Progenitor cell of endocrine pancreas (in vitro differentiated cells): ENCODE data around the gene BBS7. TPM values are rescaled to one million over a fixed set of nuclear protein-coding genes. Genes with fewer than 3 reads are reported as not detected.

Source experiments
- DNase-seq: peaks from one replicate; pipeline ENCODE4 v3.0.0; 2021; ENCODE audit warnings: low spot score; ENCODE audit not compliant: unreplicated experiment
- H3K27ac Mint-ChIP-seq: 2 replicates; pipeline ENCODE4 v1.8.0; 2021; ENCODE audit warnings: mild to moderate bottlenecking, moderate library complexity, mixed read lengths
- H3K27me3 Mint-ChIP-seq: 2 replicates; pipeline ENCODE4 v1.8.0; 2021; ENCODE audit warnings: mixed read lengths
- H3K36me3 Mint-ChIP-seq: 2 replicates; pipeline ENCODE4 v1.8.0; 2022; ENCODE audit warnings: mixed read lengths; ENCODE audit not compliant: insufficient read depth
- H3K4me1 Mint-ChIP-seq: 2 replicates; pipeline ENCODE4 v1.8.0; 2021; ENCODE audit warnings: low read depth, mixed read lengths
- H3K4me3 Mint-ChIP-seq: 2 replicates; pipeline ENCODE4 v1.8.0; 2021; ENCODE audit warnings: low read depth, mild to moderate bottlenecking, moderate library complexity, mixed read lengths
- H3K9me3 Mint-ChIP-seq: 2 replicates; pipeline ENCODE4 v1.8.0; 2021; ENCODE audit warnings: low read depth, mixed read lengths
- total RNA-seq: library from RNA; stranded (reverse); gene quantifications from 2 replicates; pipeline ENCODE4 v1.2.1, GENCODE V29; 2021
- TF ChIP-seq, protein P1 (sequence below): fragments of 200-600 bp; sonication (generic); IDR thresholded peaks from one replicate; pipeline ENCODE4 v1.5.0; 2021; ENCODE audit warnings: antibody characterized with exemption, mild to moderate bottlenecking; ENCODE audit not compliant: unreplicated experiment

The BBS7 gene
- total RNA-seq, 1 donor from 2014 or later = 28.3 TPM

DNA sequence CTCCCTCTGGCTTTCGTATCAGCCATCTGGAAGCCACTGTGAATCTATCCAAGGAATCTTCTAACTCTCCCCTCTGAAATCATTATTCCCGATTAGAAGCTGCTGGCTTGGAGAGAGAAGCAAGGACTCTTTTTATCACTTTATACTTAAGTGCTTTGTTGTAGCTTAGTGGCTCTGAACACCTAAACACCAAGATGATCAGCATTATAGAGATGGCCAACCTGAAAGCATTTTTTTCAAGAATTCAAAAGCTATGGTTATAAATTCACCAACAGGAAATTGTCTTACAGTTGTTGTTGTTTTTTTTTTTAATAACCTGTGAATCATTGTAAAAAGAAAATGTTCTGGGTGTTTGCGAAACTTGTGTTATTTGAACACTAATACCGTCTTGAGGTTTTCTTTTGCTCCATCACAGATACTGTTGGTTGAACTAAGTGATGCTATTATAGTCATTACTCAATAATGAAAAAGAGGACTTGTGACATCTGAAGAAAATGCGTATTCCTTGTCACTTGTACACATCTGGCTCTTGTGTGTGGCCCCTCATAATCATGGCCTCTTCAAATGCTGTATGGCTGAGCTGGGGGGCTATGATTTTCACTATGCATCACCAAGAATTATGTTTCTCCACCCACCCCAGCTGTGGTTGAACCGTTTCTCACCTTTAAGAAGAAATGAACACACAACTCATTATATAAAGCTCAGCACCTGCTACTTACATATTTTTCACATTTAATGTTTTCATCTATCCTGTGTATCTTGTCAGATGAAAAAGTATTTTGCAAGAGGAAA lies 93.5 kb downstream of the BBS7 start:
- Mint-ChIP-seq H3K4me1 (no peaks in the 10 kb centered on the region), H3K9me3 (no peaks in the 10 kb centered on the region), H3K27ac (no peak overlapping the region), H3K4me3 (no peak overlapping the region), H3K36me3 (no peaks in the 10 kb centered on the region), H3K27me3 (peaks cover 21% of the 10 kb centered on the region)
- no peak for DNase-seq
- TF ChIP-seq, protein P1, sequence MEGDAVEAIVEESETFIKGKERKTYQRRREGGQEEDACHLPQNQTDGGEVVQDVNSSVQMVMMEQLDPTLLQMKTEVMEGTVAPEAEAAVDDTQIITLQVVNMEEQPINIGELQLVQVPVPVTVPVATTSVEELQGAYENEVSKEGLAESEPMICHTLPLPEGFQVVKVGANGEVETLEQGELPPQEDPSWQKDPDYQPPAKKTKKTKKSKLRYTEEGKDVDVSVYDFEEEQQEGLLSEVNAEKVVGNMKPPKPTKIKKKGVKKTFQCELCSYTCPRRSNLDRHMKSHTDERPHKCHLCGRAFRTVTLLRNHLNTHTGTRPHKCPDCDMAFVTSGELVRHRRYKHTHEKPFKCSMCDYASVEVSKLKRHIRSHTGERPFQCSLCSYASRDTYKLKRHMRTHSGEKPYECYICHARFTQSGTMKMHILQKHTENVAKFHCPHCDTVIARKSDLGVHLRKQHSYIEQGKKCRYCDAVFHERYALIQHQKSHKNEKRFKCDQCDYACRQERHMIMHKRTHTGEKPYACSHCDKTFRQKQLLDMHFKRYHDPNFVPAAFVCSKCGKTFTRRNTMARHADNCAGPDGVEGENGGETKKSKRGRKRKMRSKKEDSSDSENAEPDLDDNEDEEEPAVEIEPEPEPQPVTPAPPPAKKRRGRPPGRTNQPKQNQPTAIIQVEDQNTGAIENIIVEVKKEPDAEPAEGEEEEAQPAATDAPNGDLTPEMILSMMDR = no peak

Other genes with a start within 250 kb of the BBS7 start
- 203 and 208 TPM in 2 replicates for gene ANXA5, start 173.5 kb downstream of the BBS7 start, total RNA-seq
- not detected in 2 replicates for gene SMIM43, start 105.3 kb downstream of the BBS7 start, total RNA-seq
- 33.6 and 35.9 TPM in 2 replicates for gene EXOSC9, start 69.2 kb downstream of the BBS7 start, total RNA-seq
- 24.6 and 27.3 TPM in 2 replicates for gene CCNA2, start 46.6 kb downstream of the BBS7 start, total RNA-seq
- 0.84 TPM in 2 replicates for gene TRPC3, start 81.6 kb upstream of the BBS7 start, total RNA-seq